Vagina (tissue), 2 donors: Measurements from ENCODE around the gene OR2B2. TPM values are rescaled to one million over a fixed set of nuclear protein-coding genes. Genes with fewer than 3 reads are reported as not detected.

Source experiments
- DNase-seq, 2 donors: peaks; one replicate each; pipeline ENCODE4 v3.0.0-alpha.2; 2017; ENCODE audit errors: extremely low spot score in 2 of 2
- H3K27ac ChIP-seq: fragments of 200-600 bp; sonication (generic); one replicate; pipeline ENCODE4 v1.5.1; 2019
- H3K27me3 ChIP-seq: fragments of 200-600 bp; sonication (generic); one replicate; pipeline ENCODE4 v1.5.1; 2019
- H3K36me3 ChIP-seq, 2 donors: fragments of 200-600 bp; sonication (generic); one replicate each; pipeline ENCODE4 v1.5.1; 2017 to 2019
- H3K4me1 ChIP-seq: fragments of 200-600 bp; sonication (generic); one replicate; pipeline ENCODE4 v1.5.1; 2019
- H3K4me3 ChIP-seq, 2 donors: fragments of 200-600 bp; sonication (generic); 1 replicate in 1 of 2; 2 replicates in 1 of 2; pipeline ENCODE4 v1.5.1; 2016 to 2019
- H3K9me3 ChIP-seq: fragments of 200-600 bp; sonication (generic); one replicate; pipeline ENCODE4 v1.5.1; 2019
- POLR2A ChIP-seq, 2 donors: fragments of 450-650 bp; IDR thresholded peaks; one replicate each; pipeline ENCODE4 v1.6.1; 2017; ENCODE audit warnings: antibody characterized with exemption in 2 of 2, mild to moderate bottlenecking in 2 of 2, moderate library complexity in 2 of 2
- POLR2AphosphoS5 ChIP-seq, 2 donors: sonication (generic); formaldehyde crosslinking; IDR thresholded peaks; one replicate each; pipeline ENCODE4 v1.9.0; 2017; ENCODE audit warnings: antibody characterized with exemption in 2 of 2, mild to moderate bottlenecking in 2 of 2, low read depth in 1 of 2; ENCODE audit not compliant: insufficient read depth in 1 of 2
- intact Hi-C: fragments of 100-400 bp; cut with DNase I; formaldehyde crosslinking; loops from one replicate; pipeline ENCODE4 v1.15.1; 2023
- total RNA-seq: library from RNA; depleted of rRNA; stranded (reverse); fragments of >200 nt; gene quantifications from one replicate; pipeline ENCODE4 v1.2.3, GENCODE V29; 2016
- TF ChIP-seq, protein P1 (sequence below), 3 experiments: fragments of 450-650 bp in 2 of 3; fragments of 200-600 bp in 1 of 3; sonication (generic) in 1 of 3; IDR thresholded peaks; one replicate each; pipeline ENCODE4 v1.5.1; 2017 to 2019; ENCODE audit warnings: antibody characterized with exemption in 3 of 3, mild to moderate bottlenecking in 2 of 3, moderate library complexity in 2 of 3

OR2B2 gene
- total RNA-seq, 1 donor from 2014 or later = not detected

DNA sequence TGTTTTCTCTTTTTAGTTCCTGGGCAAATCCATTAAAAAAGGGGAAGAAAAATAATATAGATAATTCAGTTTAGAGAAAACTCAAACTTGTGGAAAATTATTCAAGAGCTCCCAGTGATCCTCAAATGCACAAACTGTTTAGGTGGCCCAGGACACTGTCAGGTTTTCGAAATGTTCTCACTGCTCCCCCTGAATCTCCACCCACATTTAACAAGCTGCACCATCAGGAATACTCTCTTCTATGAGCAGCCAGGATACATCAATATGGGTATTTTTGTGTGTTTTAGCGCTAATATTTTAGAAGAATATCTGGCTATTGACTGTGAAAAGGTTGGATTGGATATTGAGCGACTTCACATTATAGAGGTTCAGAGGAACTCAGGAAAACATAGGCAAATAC is 43.9 kb downstream of the OR2B2 start:
- Histone ChIP-seq H3K4me1 (peaks cover 51% of the 10 kb centered on the region), H3K27me3 (no peaks in the 10 kb centered on the region), H3K36me3 (no peaks in the 10 kb centered on the region)

DNA sequence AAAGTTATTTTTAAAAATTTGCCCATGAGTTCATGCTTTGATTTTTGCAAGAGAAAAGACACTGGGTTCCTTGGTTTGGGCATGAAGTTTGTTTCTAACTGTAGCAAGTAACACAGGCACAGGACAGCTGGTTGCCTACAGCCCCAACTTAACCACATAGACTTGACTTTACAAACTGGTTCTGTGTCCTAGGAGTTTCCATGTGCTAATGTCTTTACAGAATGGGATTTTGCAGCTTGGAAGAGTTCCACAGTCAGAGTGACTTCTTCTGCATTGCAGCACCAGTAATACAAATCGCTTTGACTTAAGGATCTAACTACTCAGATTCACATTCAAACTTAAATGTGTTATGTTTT is 44.3 kb downstream of the OR2B2 start:
- intact Hi-C loops = no loop called here
- H3K9me3 ChIP-seq = no peaks in the 10 kb centered on the region
- no peak for TF ChIP-seq POLR2AphosphoS5 (IDR thresholded peaks at IDR 0.05; ENCODE audit: insufficient read depth in 1 of 2, low read depth in 1 of 2)
- no peak for TF ChIP-seq POLR2A (IDR thresholded peaks at IDR 0.05)
- TF ChIP-seq, protein P1, sequence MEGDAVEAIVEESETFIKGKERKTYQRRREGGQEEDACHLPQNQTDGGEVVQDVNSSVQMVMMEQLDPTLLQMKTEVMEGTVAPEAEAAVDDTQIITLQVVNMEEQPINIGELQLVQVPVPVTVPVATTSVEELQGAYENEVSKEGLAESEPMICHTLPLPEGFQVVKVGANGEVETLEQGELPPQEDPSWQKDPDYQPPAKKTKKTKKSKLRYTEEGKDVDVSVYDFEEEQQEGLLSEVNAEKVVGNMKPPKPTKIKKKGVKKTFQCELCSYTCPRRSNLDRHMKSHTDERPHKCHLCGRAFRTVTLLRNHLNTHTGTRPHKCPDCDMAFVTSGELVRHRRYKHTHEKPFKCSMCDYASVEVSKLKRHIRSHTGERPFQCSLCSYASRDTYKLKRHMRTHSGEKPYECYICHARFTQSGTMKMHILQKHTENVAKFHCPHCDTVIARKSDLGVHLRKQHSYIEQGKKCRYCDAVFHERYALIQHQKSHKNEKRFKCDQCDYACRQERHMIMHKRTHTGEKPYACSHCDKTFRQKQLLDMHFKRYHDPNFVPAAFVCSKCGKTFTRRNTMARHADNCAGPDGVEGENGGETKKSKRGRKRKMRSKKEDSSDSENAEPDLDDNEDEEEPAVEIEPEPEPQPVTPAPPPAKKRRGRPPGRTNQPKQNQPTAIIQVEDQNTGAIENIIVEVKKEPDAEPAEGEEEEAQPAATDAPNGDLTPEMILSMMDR (IDR thresholded peaks at IDR 0.05) = no peak
- H3K4me1 ChIP-seq = peaks cover 48% of the 10 kb centered on the region
- peak overlapping the region in 1 of 2 donors; percentile 62 for H3K4me3 ChIP-seq
- no peaks in the 10 kb centered on the region for H3K27me3 ChIP-seq
- H3K36me3 ChIP-seq = no peaks in the 10 kb centered on the region
- DNase-seq = no peak
- no peak overlapping the region for H3K27ac ChIP-seq

More for the DNA sequence above, 43.9 kb downstream of the OR2B2 start:
- Histone ChIP-seq H3K4me3 (no peak overlapping the region), H3K9me3 (no peaks in the 10 kb centered on the region), H3K27ac (no peak overlapping the region)
- intact Hi-C loops = no loop called here
- TF ChIP-seq, protein P1 (IDR thresholded peaks at IDR 0.05) = no peak
- no peak for TF ChIP-seq POLR2AphosphoS5 (IDR thresholded peaks at IDR 0.05; ENCODE audit: insufficient read depth in 1 of 2, low read depth in 1 of 2)
- TF ChIP-seq POLR2A (IDR thresholded peaks at IDR 0.05) = no peak
- DNase-seq = no peak

DNA sequence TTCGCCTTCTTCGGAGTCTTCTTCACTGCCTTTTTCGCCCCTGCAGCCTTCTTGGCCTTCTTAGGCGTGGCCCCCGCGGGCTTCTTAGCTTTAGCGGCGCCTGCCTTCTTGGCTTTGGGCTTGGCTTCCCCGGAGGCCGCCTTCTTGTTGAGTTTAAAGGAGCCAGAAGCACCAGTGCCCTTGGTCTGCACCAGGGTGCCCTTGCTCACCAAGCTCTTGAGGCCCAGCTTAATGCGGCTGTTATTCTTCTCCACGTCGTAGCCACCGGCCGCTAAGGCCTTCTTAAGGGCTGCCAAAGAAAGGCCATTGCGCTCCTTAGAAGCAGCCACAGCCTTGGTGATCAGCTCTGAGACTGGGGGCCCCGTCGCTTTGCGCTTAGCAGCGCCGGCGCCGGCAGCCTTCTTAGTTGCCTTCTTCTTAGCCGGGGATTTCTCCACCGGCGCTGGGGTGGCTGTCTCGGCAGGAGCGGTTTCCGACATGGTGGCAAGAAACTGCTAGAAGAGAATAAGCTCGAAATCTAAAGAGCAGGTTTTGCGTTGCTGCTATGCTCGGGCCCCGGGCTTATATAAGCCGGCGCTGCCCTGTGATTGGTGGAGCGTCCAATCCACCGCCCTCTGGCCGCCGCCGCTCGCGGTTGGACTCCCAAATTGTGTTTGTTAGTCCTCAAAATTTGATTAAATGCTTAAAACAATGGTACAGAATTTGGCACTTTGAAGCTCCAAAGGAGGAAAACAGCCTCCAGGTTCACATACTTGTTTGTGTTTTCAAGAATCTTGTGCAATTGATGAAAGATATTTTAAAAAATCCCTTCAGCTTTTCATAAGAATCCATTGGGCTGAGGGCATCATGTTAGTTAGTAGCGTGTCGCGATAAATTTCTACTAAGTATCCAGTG is 44.9 kb downstream of the OR2B2 start:
- H3K4me3 ChIP-seq = peak overlapping the region; percentile 55 to 62
- no peaks in the 10 kb centered on the region for H3K9me3 ChIP-seq
- H3K27me3 ChIP-seq = no peaks in the 10 kb centered on the region
- TF ChIP-seq, protein P1 (IDR thresholded peaks at IDR 0.05) = no peak
- no peak for TF ChIP-seq POLR2A (IDR thresholded peaks at IDR 0.05)
- TF ChIP-seq POLR2AphosphoS5 (IDR thresholded peaks at IDR 0.05; ENCODE audit: insufficient read depth in 1 of 2, low read depth in 1 of 2) = peak in 1 of 2 donors; percentile 72
- intact Hi-C loops = no loop called here
- no peak for DNase-seq
- H3K27ac ChIP-seq = peak overlapping the region; percentile 11
- no peaks in the 10 kb centered on the region for H3K36me3 ChIP-seq
- peaks cover 47% of the 10 kb centered on the region for H3K4me1 ChIP-seq

DNA sequence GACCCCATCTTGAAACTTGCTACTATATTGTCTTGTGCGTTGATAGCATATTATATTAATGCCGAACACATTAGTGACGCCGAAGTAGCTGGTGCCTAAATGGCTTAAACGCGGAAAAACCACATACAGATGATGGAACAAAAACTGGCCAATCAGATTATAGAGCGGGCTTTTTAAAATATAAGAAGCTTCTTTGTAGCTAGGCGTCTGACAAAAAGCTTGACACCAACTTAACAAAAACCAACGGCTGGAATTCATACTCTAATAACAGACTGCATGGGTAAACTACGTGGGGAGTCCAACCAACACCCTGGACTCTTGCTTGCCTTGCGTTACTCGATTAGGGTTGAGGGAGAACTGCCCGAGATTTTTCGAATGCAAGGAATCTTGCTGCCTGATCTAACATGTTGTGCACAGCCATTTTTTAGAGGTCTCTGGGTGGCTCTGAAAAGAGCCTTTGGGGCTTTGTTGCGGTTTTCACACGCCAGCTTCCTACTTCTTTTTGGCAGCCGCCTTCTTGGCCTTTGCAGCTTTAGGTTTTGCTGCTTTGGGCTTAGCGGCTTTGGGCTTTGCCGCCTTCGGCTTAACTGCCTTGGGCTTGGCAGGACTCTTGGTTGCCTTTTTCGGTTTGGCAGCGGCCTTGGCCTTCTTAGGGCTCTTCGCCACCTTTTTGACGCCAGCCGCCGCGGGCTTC is 45.7 kb downstream of the OR2B2 start:
- Histone ChIP-seq H3K4me1 (peaks cover 41% of the 10 kb centered on the region), H3K27ac (no peak overlapping the region), H3K9me3 (no peaks in the 10 kb centered on the region), H3K36me3 (no peaks in the 10 kb centered on the region), H3K27me3 (no peaks in the 10 kb centered on the region), H3K4me3 (peak overlapping the region; percentile 55 to 62)
- intact Hi-C loops = no loop called here
- TF ChIP-seq, protein P1 (IDR thresholded peaks at IDR 0.05) = no peak
- no peak for TF ChIP-seq POLR2AphosphoS5 (IDR thresholded peaks at IDR 0.05; ENCODE audit: insufficient read depth in 1 of 2, low read depth in 1 of 2)
- no peak for TF ChIP-seq POLR2A (IDR thresholded peaks at IDR 0.05)
- no peak for DNase-seq
